GM12878 (cell line): ENCODE results near the gene NR6A1. TPM values are rescaled to one million over a fixed set of nuclear protein-coding genes. Genes with fewer than 3 reads are reported as not detected.
"Not testable (repeated sequence)": the region's sequence is repeated elsewhere in the genome, so short reads cannot be mapped to it uniquely, and the experiment has no call there.

ENCODE experiments used
- ATAC-seq: fragments of 200-7000 bp; cut with Tn5 transposase; 3 replicates; pipeline ENCODE4 v1.9.1; 2020; ENCODE audit warnings: mild to moderate bottlenecking, moderate library complexity
- BruUV-seq: library from RNA; stranded (reverse); fragments of 400-500 nt; replicated peaks from 2 replicates; lab custom pipeline; 2021; lab: Mats Ljungman, UMichigan
- CTCF ChIA-PET: fragments of 300-600 bp; sonication (Branson Sonifier 250); formaldehyde crosslinking; extraction: SDS; loops from one replicate; lab custom pipeline; 2021; ENCODE audit warnings: inconsistent platforms; lab: Yijun Ruan, JAX
- POLR2A ChIA-PET: fragments of 350-600 bp; formaldehyde crosslinking; extraction: SDS; loops from one replicate; lab custom pipeline; 2021; ENCODE audit warnings: inconsistent platforms; lab: Charles Lee
- RAD21 ChIA-PET: fragments of 300-600 bp; sonication (Branson Sonifier 250); formaldehyde crosslinking; loops from one replicate; lab custom pipeline; 2023; ENCODE audit warnings: antibody characterized with exemption; ENCODE audit not compliant: unreplicated experiment; lab: Charles Lee
- SMC1A ChIA-PET: fragments of 300-600 bp; sonication (Branson Sonifier 250); formaldehyde crosslinking; loops from one replicate; lab custom pipeline; 2023; ENCODE audit not compliant: unreplicated experiment, uncharacterized antibody; lab: Charles Lee
- DNase-seq: peaks from one replicate; pipeline ENCODE4 v3.0.0-alpha.2; 2011; ENCODE audit warnings: low read depth, low spot score
- FAIRE-seq: peaks from 3 replicates; lab custom pipeline; 2011; peaks lifted over from hg19 to GRCh38; lab: Jason Lieb, UNC
- H2AFZ ChIP-seq: 2 replicates; pipeline ENCODE4 v1.6.0; 2011; ENCODE audit warnings: low read depth, low read length, control low read depth; ENCODE audit not compliant: control insufficient read depth
- H3K27ac ChIP-seq: 2 replicates; pipeline ENCODE4 v1.5.1; 2011; ENCODE audit warnings: control low read depth; ENCODE audit not compliant: control insufficient read depth, insufficient read depth
- H3K27me3 ChIP-seq, 2 experiments: replicated peaks in 1 of 2; 2 replicates each; pipeline versions ENCODE4 v1.6.0 to v1.6.1; 2011; ENCODE audit warnings: low read length in 1 of 2; ENCODE audit not compliant: control insufficient read depth in 2 of 2, insufficient read depth in 2 of 2
- H3K36me3 ChIP-seq, 2 experiments: 2 replicates each; pipeline ENCODE4 v1.5.1; 2011; ENCODE audit warnings: low read length in 1 of 2; ENCODE audit not compliant: control insufficient read depth in 2 of 2, insufficient read depth in 2 of 2
- H3K4me1 ChIP-seq: 2 replicates; pipeline ENCODE4 v1.6.1; 2011; ENCODE audit warnings: mild to moderate bottlenecking, low read length, moderate library complexity, mixed read lengths; ENCODE audit not compliant: control insufficient read depth, insufficient read depth
- H3K4me2 ChIP-seq: 2 replicates; pipeline ENCODE4 v1.6.0; 2011; ENCODE audit warnings: control low read depth; ENCODE audit not compliant: control insufficient read depth, insufficient read depth
- H3K4me3 ChIP-seq: fragments of 200-600 bp; sonication (generic); 2 replicates; pipeline ENCODE4 v1.5.1; 2016
- H3K79me2 ChIP-seq: 2 replicates; pipeline ENCODE4 v1.6.0; 2011; ENCODE audit warnings: low read length; ENCODE audit not compliant: control insufficient read depth, insufficient read depth
- H3K9ac ChIP-seq: 2 replicates; pipeline ENCODE4 v1.8.0; 2011; ENCODE audit warnings: low read length, control low read depth, mixed read lengths; ENCODE audit not compliant: control insufficient read depth, insufficient read depth
- H3K9me3 ChIP-seq: replicated peaks from 3 replicates; pipeline ENCODE4 v1.5.1; 2011; ENCODE audit warnings: mild to moderate bottlenecking, low read length; ENCODE audit not compliant: control insufficient read depth, insufficient read depth
- H4K20me1 ChIP-seq: 2 replicates; pipeline ENCODE4 v1.6.0; 2011; ENCODE audit not compliant: control insufficient read depth, insufficient read depth
- BMI1 ChIP-seq: fragments of 450-650 bp; IDR thresholded peaks from 2 replicates; pipeline ENCODE4 v1.6.1; 2016; ENCODE audit warnings: mild to moderate bottlenecking, moderate library complexity, borderline replicate concordance
- CHD1 ChIP-seq: IDR thresholded peaks from 2 replicates; pipeline ENCODE4 v1.6.1; 2012; ENCODE audit warnings: low read depth, low read length, improper control_type of control experiment
- FOXK2 ChIP-seq: fragments of 450-650 bp; IDR thresholded peaks from 2 replicates; pipeline ENCODE4 v1.6.1; 2017; ENCODE audit warnings: mild to moderate bottlenecking, moderate library complexity
- HDGF ChIP-seq: fragments of 450-650 bp; IDR thresholded peaks from 2 replicates; pipeline ENCODE4 v1.6.1; 2016; ENCODE audit warnings: antibody characterized with exemption
- HSF1 ChIP-seq: fragments of 150-350 bp; IDR thresholded peaks from 2 replicates; pipeline ENCODE4 v1.6.1; 2014; ENCODE audit warnings: mild to moderate bottlenecking, low read depth, low read length
- IKZF1 ChIP-seq: fragments of 450-650 bp; conservative IDR thresholded peaks from 2 replicates; pipeline ENCODE4 v1.6.1; 2017; ENCODE audit warnings: antibody characterized with exemption, mild to moderate bottlenecking
- PKNOX1 ChIP-seq: fragments of 450-650 bp; IDR thresholded peaks from 2 replicates; pipeline ENCODE4 v1.6.1; 2016; ENCODE audit warnings: mild to moderate bottlenecking
- POLR2A ChIP-seq: IDR thresholded peaks from 2 replicates; pipeline ENCODE4 v1.6.1; 2011; ENCODE audit warnings: low read depth, mild to moderate bottlenecking, low read length
- RELA ChIP-seq: fragments of 450-650 bp; IDR thresholded peaks from 2 replicates; pipeline ENCODE4 v1.8.0; 2014; ENCODE audit warnings: borderline replicate concordance; ENCODE audit not compliant: partially characterized antibody
- WGBS: methylation state at CpG from one replicate; pipeline ENCODE4 v1.1.6; 2016; ENCODE audit warnings: low lambda C conversion rate; ENCODE audit not compliant: insufficient replicate concordance, insufficient coverage; ENCODE audit errors: missing lambda C conversion rate; 5-methylcytosine and 5-hydroxymethylcytosine counted together
- in situ Hi-C: fragments of 300-500 bp; cut with MboI; formaldehyde crosslinking; loops from 9 replicates; pipeline ENCODE4 v1.14.3; 2018; ENCODE audit warnings: mixed read lengths
- intact Hi-C: fragments of 100-400 bp; cut with micrococcal nuclease; formaldehyde crosslinking; loops from one replicate; pipeline ENCODE4 v1.14.2; 2022; ENCODE audit not compliant: unreplicated experiment
- polyA plus RNA-seq, 11 experiments: library from polyadenylated mRNA; depleted of rRNA in 4 of 11; unstranded in 6 of 11; stranded (reverse) in 5 of 11; fragments of >200 nt; fragmentation: Nextera tagmentation in 4 of 11; fragmentation: Illumina TruSeq in 1 of 11; extraction: Ambion mirVana in 4 of 11; extraction: Trizol in 1 of 11; gene quantifications; 1 replicate in 1 of 11; 2 replicates in 10 of 11; pipeline versions ENCODE4 v1.2.1 to v1.2.3, GENCODE V29; 2011 to 2016; ENCODE audit warnings: inconsistent platforms in 2 of 11, missing spikeins in 2 of 11, low read depth in 1 of 11
- total RNA-seq, 4 experiments: library from RNA; depleted of rRNA in 3 of 4; stranded (reverse); fragments of >200 nt in 3 of 4; fragmentation: Illumina TruSeq in 1 of 4; extraction: Trizol in 1 of 4; gene quantifications; 2 replicates each; pipeline versions ENCODE4 v1.2.1 to v1.2.3, GENCODE V29; 2013 to 2021

Gene NR6A1
- total and polyA plus RNA-seq, 10 of the 15 experiments (the other 5 are each of a cell fraction or from before 2014, with no cell fraction given), result 1.2 to 9.2 (median 4.6) TPM

- ATAC-seq (no peak), DNase-seq (no peak), FAIRE-seq (no peak)
- ChIA-PET RAD21 (interaction anchor here (0.6 to 6.4 kb wide), 48 partner anchors 10 to 254 kb away, joined by 3 to 231 read pairs (median 6); partner anchors contain the start of genes NR6A1 and WDR38), POLR2A (interaction anchor here (0.5 to 1.9 kb wide), 5 partner anchors 42 to 308 kb away, joined by 3 to 7 read pairs (median 6); no protein-coding TSS in a partner anchor), SMC1A (interaction anchor here (0.6 to 8.8 kb wide), 47 partner anchors 10 to 237 kb away, joined by 3 to 320 read pairs (median 6); partner anchors contain the start of genes NR6A1 and WDR38), CTCF (interaction anchor here (0.6 to 9.0 kb wide), 52 partner anchors 9 to 664 kb away, joined by 3 to 424 read pairs (median 6); partner anchors contain the start of genes NR6A1 and WDR38)
- no peak overlapping the region for H3K4me3 ChIP-seq
- H3K79me2 ChIP-seq, result peaks cover 4% of the 10 kb centered on the region
- 82% methylated on average over 3 of the region's 3 CpGs for WGBS
- peaks cover 10% of the 10 kb centered on the region; the same call in 1 of the 2 replicates for H3K4me1 ChIP-seq
- H3K9ac ChIP-seq, result no peak overlapping the region
- BruUV-seq, result no TSS peak
- no peaks in the 10 kb centered on the region for H4K20me1 ChIP-seq
- H3K36me3 ChIP-seq, result no peaks in the 10 kb centered on the region
- in situ Hi-C loops, result loop anchor here (5.0 to 10.0 kb wide), 3 partner anchors 95 to 758 kb away; no protein-coding TSS in a partner anchor
- H3K27ac ChIP-seq, result no peak overlapping the region
- no peak overlapping the region for H3K4me2 ChIP-seq
- no peaks in the 10 kb centered on the region for H3K27me3 ChIP-seq
- no peaks in the 10 kb centered on the region for H3K9me3 ChIP-seq
- no peak overlapping the region for H2AFZ ChIP-seq
- TF ChIP-seq BMI1 (no peak), HSF1 (no peak), POLR2A (no peak), CHD1 (no peak), PKNOX1 (0 out of 2 replicates have a peak, but pooled peaks have one; percentile 8), RELA (no peak), IKZF1 (no peak), FOXK2 (no peak), HDGF (no peak)
- intact Hi-C loops, result loop anchor here (1.0 to 5.0 kb wide), 4 partner anchors 95 to 235 kb away; partner anchors contain the start of genes PSMB7 and WDR38
Measured at GRCh38 chr9:124616961-124617360, 154.2 kb downstream of the NR6A1 start.

GRCh38 chr9:124615840-124616239, 155.3 kb downstream of the NR6A1 start:
- DNase-seq, H3K27me3 ChIP-seq, ATAC-seq, H4K20me1 ChIP-seq, H3K27ac ChIP-seq, BruUV-seq, FAIRE-seq, POLR2A ChIA-PET, H3K79me2 ChIP-seq, H3K36me3 ChIP-seq, H3K9me3 ChIP-seq, H3K9ac ChIP-seq, H3K4me1 ChIP-seq, H2AFZ ChIP-seq, H3K4me3 ChIP-seq, H3K4me2 ChIP-seq: not testable (repeated sequence)
- ChIA-PET SMC1A (interaction anchor here (1.0 to 8.8 kb wide), 6 partner anchors 19 to 149 kb away, joined by 5 to 320 read pairs (median 54); no protein-coding TSS in a partner anchor), RAD21 (interaction anchor here (0.7 to 6.4 kb wide), 10 partner anchors 8 to 215 kb away, joined by 3 to 231 read pairs (median 8); no protein-coding TSS in a partner anchor), CTCF (interaction anchor here (0.6 to 9.0 kb wide), 15 partner anchors 9 to 703 kb away, joined by 3 to 424 read pairs (median 8); no protein-coding TSS in a partner anchor)
- WGBS, result 84% methylated on average over 7 of the region's 7 CpGs
- in situ Hi-C loops, result loop anchor here (5.0 to 10.0 kb wide), 3 partner anchors 96 to 759 kb away; no protein-coding TSS in a partner anchor
- intact Hi-C loops, result loop anchor here (2.0 to 5.0 kb wide), 3 partner anchors 149 to 236 kb away; partner anchors contain the start of genes PSMB7 and WDR38
